CD4-positive, alpha-beta memory T cell (primary cell): ENCODE data around the gene CERT1. TPM values are rescaled to one million over a fixed set of nuclear protein-coding genes. Genes with fewer than 3 reads are reported as not detected.

Experiments used
- CTCF ChIA-PET: fragments of 350-600 bp; sonication (Branson Sonifier 250); formaldehyde crosslinking; loops from one replicate; lab custom pipeline; 2021; ENCODE audit warnings: inconsistent platforms; ENCODE audit not compliant: partially characterized antibody; lab: Charles Lee
- POLR2A ChIA-PET: fragments of 350-600 bp; sonication (Branson Sonifier 250); formaldehyde crosslinking; loops from one replicate; lab custom pipeline; 2021; ENCODE audit not compliant: partially characterized antibody; lab: Charles Lee
- DNase-seq, 5 donors: peaks; one replicate each; pipeline versions ENCODE4 v3.0.0 to v3.0.0-alpha.2; 2020 to 2022; ENCODE audit warnings: mixed read lengths in 1 of 5
- H3K27ac ChIP-seq: one replicate; pipeline ENCODE4 v1.7.0; 2013; ENCODE audit warnings: low read depth, low read length
- H3K27me3 ChIP-seq: 2 replicates; pipeline ENCODE4 v1.7.0; 2013; ENCODE audit warnings: mild to moderate bottlenecking, low read length, moderate library complexity; ENCODE audit not compliant: insufficient read depth
- H3K36me3 ChIP-seq: 2 replicates; pipeline ENCODE4 v1.7.0; 2013; ENCODE audit warnings: mild to moderate bottlenecking, low read length, moderate library complexity; ENCODE audit not compliant: insufficient read depth
- H3K4me1 ChIP-seq: 2 replicates; pipeline ENCODE4 v1.7.0; 2013; ENCODE audit warnings: mild to moderate bottlenecking, low read length, moderate library complexity; ENCODE audit not compliant: insufficient read depth
- H3K4me3 ChIP-seq, 2 donors: one replicate each; pipeline ENCODE4 v1.7.0; 2013; ENCODE audit warnings: low read length in 2 of 2, mild to moderate bottlenecking in 1 of 2
- H3K9me3 ChIP-seq, 2 donors: one replicate each; pipeline ENCODE4 v1.7.0; 2013; ENCODE audit warnings: low read length in 2 of 2, control low read depth in 1 of 2; ENCODE audit not compliant: control insufficient read depth in 1 of 2
- H3K27ac Mint-ChIP-seq, 7 donors: one replicate each; pipeline ENCODE4 v1.8.0; 2020 to 2021; ENCODE audit warnings: mixed read lengths in 7 of 7, mild to moderate bottlenecking in 6 of 7, inconsistent platforms in 3 of 7, moderate library complexity in 3 of 7
- H3K27me3 Mint-ChIP-seq, 2 donors: one replicate each; pipeline ENCODE4 v1.8.0; 2020 to 2021; ENCODE audit warnings: mixed read lengths in 2 of 2
- H3K36me3 Mint-ChIP-seq, 2 donors: one replicate each; pipeline ENCODE4 v1.8.0; 2020 to 2021; ENCODE audit warnings: mixed read lengths in 2 of 2, inconsistent platforms in 1 of 2, mild to moderate bottlenecking in 1 of 2
- H3K4me1 Mint-ChIP-seq, 4 donors: one replicate each; pipeline ENCODE4 v1.8.0; 2020 to 2021; ENCODE audit warnings: mixed read lengths in 4 of 4, mild to moderate bottlenecking in 1 of 4
- H3K4me3 Mint-ChIP-seq, 8 donors: one replicate each; pipeline ENCODE4 v1.8.0; 2020 to 2021; ENCODE audit warnings: mixed read lengths in 8 of 8, mild to moderate bottlenecking in 7 of 8, moderate library complexity in 6 of 8, inconsistent platforms in 3 of 8
- H3K9me3 Mint-ChIP-seq, 8 donors: one replicate each; pipeline ENCODE4 v1.8.0; 2020 to 2021; ENCODE audit warnings: mixed read lengths in 8 of 8, mild to moderate bottlenecking in 5 of 8, inconsistent platforms in 3 of 8, moderate library complexity in 1 of 8
- intact Hi-C: fragments of 100-400 bp; cut with micrococcal nuclease; formaldehyde crosslinking; loops from one replicate; pipeline ENCODE4 v1.15.1; 2023
- polyA plus RNA-seq, 2 donors: library from polyadenylated mRNA; unstranded; fragments of 300-500 nt; fragmentation: Illumina TruSeq; gene quantifications; one replicate each; pipeline ENCODE4 v1.2.3, GENCODE V29; 2021
- total RNA-seq, 2 experiments: library from RNA; stranded (reverse); gene quantifications; one replicate each; pipeline ENCODE4 v1.2.3, GENCODE V29; 2021

The CERT1 gene
- total and polyA plus RNA-seq, 4 experiments from 2014 or later: 16.8 to 49.7 (median 33.2) TPM

DNA sequence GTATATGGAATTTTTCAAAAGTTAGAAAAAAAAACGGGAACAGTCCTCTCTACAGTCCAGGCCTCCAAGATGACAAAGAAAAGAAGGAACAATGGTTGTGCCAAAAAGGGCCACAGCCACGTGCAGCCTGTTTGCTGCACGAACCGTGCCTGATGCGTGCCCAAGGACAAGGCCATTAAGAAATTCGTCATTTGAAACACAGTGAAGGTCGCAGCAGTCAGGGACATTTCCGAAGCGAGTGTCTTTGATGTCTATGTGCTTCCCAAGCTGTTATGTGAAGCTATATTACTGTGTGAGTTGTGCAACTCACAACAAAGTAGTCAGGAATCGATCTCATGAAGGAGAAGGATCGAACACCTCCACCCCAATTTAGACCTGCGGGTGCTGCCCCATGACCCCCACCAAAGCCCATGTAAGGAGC is 137.0 kb downstream of the CERT1 start:
- DNase-seq: no peak
- Mint-ChIP-seq H3K4me3 (no peak overlapping the region), H3K27ac (no peak overlapping the region), H3K27me3 (no peaks in the 10 kb centered on the region), H3K9me3 (no peaks in the 10 kb centered on the region), H3K36me3 (peaks cover 15 to 42% of the 10 kb centered on the region in 2 donors), H3K4me1 (peaks cover 0 to 2% (median 0%) of the 10 kb centered on the region in 4 donors)
- Histone ChIP-seq H3K4me1 (no peaks in the 10 kb centered on the region), H3K27ac (no peak overlapping the region), H3K27me3 (no peaks in the 10 kb centered on the region), H3K4me3 (no peak overlapping the region), H3K9me3 (no peaks in the 10 kb centered on the region), H3K36me3 (peaks cover 20% of the 10 kb centered on the region)
- CTCF ChIA-PET: interaction anchor here (0.6 to 1.3 kb wide), 2 partner anchors 137 to 1306 kb away, joined by 3 read pairs; no protein-coding TSS in a partner anchor
- intact Hi-C loops: no loop called here
- POLR2A ChIA-PET: no interaction called here

DNA sequence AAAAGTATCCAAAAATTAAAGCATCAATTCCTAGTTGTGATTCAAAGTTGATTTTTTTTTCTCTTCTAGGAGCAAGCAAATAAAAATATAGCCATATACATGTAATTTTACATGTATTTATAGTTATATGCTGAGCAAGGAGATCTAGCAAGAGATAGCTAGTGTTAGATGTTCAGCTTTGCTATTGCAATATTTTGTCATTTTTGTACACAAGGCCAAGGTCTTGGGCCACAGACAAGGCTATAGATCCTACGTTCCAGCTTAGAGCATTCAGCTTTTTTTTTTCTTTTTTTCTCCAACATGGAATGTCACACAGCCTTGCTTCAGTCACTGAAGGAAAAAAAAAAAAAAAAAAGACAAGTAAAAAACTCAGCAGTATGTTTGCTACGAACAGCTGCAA is 137.6 kb downstream of the CERT1 start:
- peaks cover 20% of the 10 kb centered on the region for H3K36me3 ChIP-seq
- Mint-ChIP-seq H3K27ac (no peak overlapping the region), H3K36me3 (peaks cover 15 to 37% of the 10 kb centered on the region in 2 donors), H3K4me1 (peaks cover 0 to 2% (median 0%) of the 10 kb centered on the region in 4 donors), H3K9me3 (no peaks in the 10 kb centered on the region), H3K27me3 (no peaks in the 10 kb centered on the region), H3K4me3 (no peak overlapping the region)
- no peaks in the 10 kb centered on the region for H3K27me3 ChIP-seq
- H3K4me3 ChIP-seq: no peak overlapping the region
- POLR2A ChIA-PET: no interaction called here
- no peaks in the 10 kb centered on the region for H3K9me3 ChIP-seq
- no peak for DNase-seq
- H3K4me1 ChIP-seq: no peaks in the 10 kb centered on the region
- no peak overlapping the region for H3K27ac ChIP-seq
- CTCF ChIA-PET: no interaction called here
- intact Hi-C loops: no loop called here

DNA sequence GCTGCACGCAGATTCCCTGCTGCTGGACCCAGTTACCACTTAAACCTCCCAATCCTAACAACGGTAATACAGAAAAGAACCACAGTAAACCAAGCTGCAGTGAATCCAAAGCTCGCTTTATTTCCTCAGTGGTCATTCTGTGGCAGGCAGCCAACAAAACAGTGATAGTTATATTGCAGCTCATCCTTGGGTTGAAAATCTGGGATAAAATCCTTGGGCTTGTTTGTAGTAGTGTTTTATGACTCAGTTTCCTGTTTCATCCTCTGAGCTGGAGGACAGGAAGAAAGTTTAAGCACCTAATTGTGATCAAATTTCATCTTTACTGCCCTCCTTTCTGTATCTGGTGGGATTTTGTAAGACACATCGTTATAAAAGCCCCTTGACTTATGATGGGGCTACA is 143.0 kb downstream of the CERT1 start:
- intact Hi-C loops: no loop called here
- Mint-ChIP-seq H3K4me3 (peak overlapping the region in 1 of 8 donors; percentile 52), H3K36me3 (peaks cover 0 to 11% of the 10 kb centered on the region in 2 donors), H3K4me1 (peaks cover 0 to 7% (median 6%) of the 10 kb centered on the region in 4 donors), H3K27ac (no peak overlapping the region), H3K9me3 (no peaks in the 10 kb centered on the region), H3K27me3 (no peaks in the 10 kb centered on the region)
- no peaks in the 10 kb centered on the region for H3K27me3 ChIP-seq
- H3K4me1 ChIP-seq: no peaks in the 10 kb centered on the region
- ChIA-PET POLR2A (no interaction called here), CTCF (no interaction called here)
- H3K36me3 ChIP-seq: peaks cover 5% of the 10 kb centered on the region
- no peaks in the 10 kb centered on the region for H3K9me3 ChIP-seq
- no peak overlapping the region for H3K27ac ChIP-seq
- H3K4me3 ChIP-seq: no peak overlapping the region
- DNase-seq: no peak

DNA sequence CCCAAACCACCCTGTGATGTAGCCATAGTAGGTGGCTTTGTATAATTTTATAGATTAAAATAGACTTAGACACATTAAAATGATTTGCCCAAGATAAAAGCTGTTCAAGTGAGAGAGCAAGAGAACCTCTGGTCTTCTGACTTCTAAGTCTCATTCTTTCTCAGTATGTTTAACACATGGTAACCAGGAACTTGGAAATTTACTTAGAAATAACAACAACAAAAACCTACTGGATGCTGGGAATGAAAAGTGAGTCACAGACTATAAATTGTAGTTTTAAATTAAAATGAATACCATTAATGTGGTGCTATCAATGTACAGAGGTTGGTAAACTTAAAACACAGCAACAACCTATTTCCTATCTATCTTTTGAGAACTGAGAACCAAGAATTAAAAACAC is 144.0 kb downstream of the CERT1 start:
- Mint-ChIP-seq H3K36me3 (peaks cover 4 to 8% of the 10 kb centered on the region in 2 donors), H3K27me3 (no peaks in the 10 kb centered on the region), H3K27ac (peak overlapping the region in 1 of 7 donors; percentile 25), H3K9me3 (no peaks in the 10 kb centered on the region), H3K4me3 (no peak overlapping the region), H3K4me1 (peaks cover 0 to 7% (median 6%) of the 10 kb centered on the region in 4 donors)
- Histone ChIP-seq H3K27me3 (no peaks in the 10 kb centered on the region), H3K9me3 (no peaks in the 10 kb centered on the region), H3K4me3 (no peak overlapping the region), H3K36me3 (peaks cover under 1% of the 10 kb centered on the region), H3K4me1 (no peaks in the 10 kb centered on the region), H3K27ac (no peak overlapping the region)
- ChIA-PET CTCF (no interaction called here), POLR2A (no interaction called here)
- intact Hi-C loops: no loop called here
- no peak for DNase-seq

- peak overlapping the region in 4 of 7 donors; percentile 25 to 68 (median 39) for H3K27ac Mint-ChIP-seq
- no peaks in the 10 kb centered on the region for H3K9me3 ChIP-seq
- POLR2A ChIA-PET: no interaction called here
- no peak for DNase-seq
- H3K4me1 Mint-ChIP-seq: peaks cover 0 to 7% (median 6%) of the 10 kb centered on the region in 4 donors
- no peaks in the 10 kb centered on the region for H3K36me3 ChIP-seq
- no peaks in the 10 kb centered on the region for H3K27me3 ChIP-seq
- H3K4me3 Mint-ChIP-seq: no peak overlapping the region
- peaks cover 10% of the 10 kb centered on the region in 2 donors for H3K36me3 Mint-ChIP-seq
- no peaks in the 10 kb centered on the region for H3K27me3 Mint-ChIP-seq
- no peaks in the 10 kb centered on the region for H3K4me1 ChIP-seq
- CTCF ChIA-PET: no interaction called here
- no peak overlapping the region for H3K4me3 ChIP-seq
- H3K9me3 Mint-ChIP-seq: no peaks in the 10 kb centered on the region
- H3K27ac ChIP-seq: no peak overlapping the region
- intact Hi-C loops: no loop called here
These were observed 144.6 kb downstream of the CERT1 start for GRCh38 chr5:75366787-75367186.

GRCh38 chr5:75365740-75366139 is 145.7 kb downstream of the CERT1 start:
- CTCF ChIA-PET: no interaction called here
- intact Hi-C loops: no loop called here
- Histone ChIP-seq H3K27ac (no peak overlapping the region), H3K4me1 (no peaks in the 10 kb centered on the region), H3K4me3 (no peak overlapping the region), H3K27me3 (no peaks in the 10 kb centered on the region), H3K9me3 (no peaks in the 10 kb centered on the region), H3K36me3 (no peaks in the 10 kb centered on the region)
- no peaks in the 10 kb centered on the region for H3K27me3 Mint-ChIP-seq
- H3K27ac Mint-ChIP-seq: peak overlapping the region in 1 of 7 donors; percentile 41
- peaks cover 0 to 7% (median 6%) of the 10 kb centered on the region in 4 donors for H3K4me1 Mint-ChIP-seq
- peaks cover 13 to 17% of the 10 kb centered on the region in 2 donors for H3K36me3 Mint-ChIP-seq
- no peak for DNase-seq
- H3K9me3 Mint-ChIP-seq: no peaks in the 10 kb centered on the region
- H3K4me3 Mint-ChIP-seq: no peak overlapping the region
- POLR2A ChIA-PET: no interaction called here

GRCh38 chr5:75364571-75365280 is 146.7 kb downstream of the CERT1 start:
- H3K9me3 Mint-ChIP-seq: no peaks in the 10 kb centered on the region
- no peak overlapping the region for H3K4me3 Mint-ChIP-seq
- Histone ChIP-seq H3K9me3 (no peaks in the 10 kb centered on the region), H3K27ac (no peak overlapping the region), H3K4me3 (no peak overlapping the region), H3K4me1 (no peaks in the 10 kb centered on the region), H3K36me3 (peaks cover 6% of the 10 kb centered on the region), H3K27me3 (no peaks in the 10 kb centered on the region)
- intact Hi-C loops: no loop called here
- peak overlapping the region in 3 of 7 donors; percentile 33 to 60 (median 53) for H3K27ac Mint-ChIP-seq
- DNase-seq: no peak
- ChIA-PET POLR2A (no interaction called here), CTCF (no interaction called here)
- H3K4me1 Mint-ChIP-seq: peaks cover 0 to 7% (median 6%) of the 10 kb centered on the region in 4 donors
- H3K27me3 Mint-ChIP-seq: no peaks in the 10 kb centered on the region
- peaks cover 23 to 27% of the 10 kb centered on the region in 2 donors for H3K36me3 Mint-ChIP-seq
